ENCODE results near the gene AKT3.

Gene AKT3

GRCh38 chr1:243558576-243558975 lies 291.5 kb downstream of the AKT3 start:
- no peak for DNase-seq (ENCODE audit: low read depth in 2 of 2)

GRCh38 chr1:243557866-243558265 lies 292.2 kb downstream of the AKT3 start:
- no peak for DNase-seq (ENCODE audit: low read depth in 2 of 2)

GRCh38 chr1:243554686-243555085 lies 295.4 kb downstream of the AKT3 start:
- no peak for DNase-seq (ENCODE audit: low read depth in 2 of 2)

GRCh38 chr1:243553090-243553489 lies 297.0 kb downstream of the AKT3 start:
- no peak for DNase-seq (ENCODE audit: low read depth in 2 of 2)

- DNase-seq (ENCODE audit: low read depth in 2 of 2) = no peak
These were observed 299.8 kb downstream of the AKT3 start for GRCh38 chr1:243550276-243550675.

- no peak for DNase-seq (ENCODE audit: low read depth in 2 of 2)
These were observed 300.3 kb downstream of the AKT3 start for GRCh38 chr1:243549791-243550190.

- no peak for DNase-seq (ENCODE audit: low read depth in 2 of 2)
These were observed 300.9 kb downstream of the AKT3 start for GRCh38 chr1:243549108-243549507.

- DNase-seq (ENCODE audit: low read depth in 2 of 2) = no peak
These were observed 301.5 kb downstream of the AKT3 start for GRCh38 chr1:243548516-243548915.

GRCh38 chr1:243547891-243548290 lies 302.2 kb downstream of the AKT3 start:
- DNase-seq (ENCODE audit: low read depth in 2 of 2) = no peak

- no peak for DNase-seq (ENCODE audit: low read depth in 2 of 2)
These were observed 303.6 kb downstream of the AKT3 start for GRCh38 chr1:243546457-243546856.

GRCh38 chr1:243543501-243543900 lies 306.5 kb downstream of the AKT3 start:
- DNase-seq (ENCODE audit: low read depth in 2 of 2) = no peak

- no peak for DNase-seq (ENCODE audit: low read depth in 2 of 2)
These were observed 307.2 kb downstream of the AKT3 start for GRCh38 chr1:243542739-243543415.

- DNase-seq (ENCODE audit: low read depth in 2 of 2) = no peak
These were observed 310.4 kb downstream of the AKT3 start for GRCh38 chr1:243539636-243540035.

GRCh38 chr1:243535014-243535413 lies 315.0 kb downstream of the AKT3 start:
- no peak for DNase-seq (ENCODE audit: low read depth in 2 of 2)

- no peak for DNase-seq (ENCODE audit: low read depth in 2 of 2)
These were observed 320.5 kb downstream of the AKT3 start for GRCh38 chr1:243529512-243529911.

GRCh38 chr1:243528459-243529121 lies 321.5 kb downstream of the AKT3 start:
- DNase-seq (ENCODE audit: low read depth in 2 of 2) = no peak

GRCh38 chr1:243526180-243526579 lies 323.9 kb downstream of the AKT3 start:
- DNase-seq (ENCODE audit: low read depth in 2 of 2) = no peak

- DNase-seq (ENCODE audit: low read depth in 2 of 2) = no peak
These were observed 325.0 kb downstream of the AKT3 start for GRCh38 chr1:243525085-243525487.

GRCh38 chr1:243523766-243524165 lies 326.3 kb downstream of the AKT3 start:
- DNase-seq (ENCODE audit: low read depth in 2 of 2) = no peak

- DNase-seq (ENCODE audit: low read depth in 2 of 2) = no peak
These were observed 329.2 kb downstream of the AKT3 start for GRCh38 chr1:243520831-243521230.

GRCh38 chr1:243514927-243515326 lies 335.1 kb downstream of the AKT3 start:
- DNase-seq (ENCODE audit: low read depth in 2 of 2) = no peak

GRCh38 chr1:243513726-243514491 lies 336.1 kb downstream of the AKT3 start:
- DNase-seq (ENCODE audit: low read depth in 2 of 2) = no peak

GRCh38 chr1:243510928-243511327 lies 339.1 kb downstream of the AKT3 start:
- no peak for DNase-seq (ENCODE audit: low read depth in 2 of 2)
